GM19455 (cell line): ENCODE data around the gene ELAVL1.
A peak's percentile ranks its signal among the peaks of the same experiment; 100 is the strongest.
"Not testable (repeated sequence)": the region's sequence is repeated elsewhere in the genome, so short reads cannot be mapped to it uniquely, and the experiment has no call there.

ENCODE experiments used
- ATAC-seq: cut with Tn5 transposase; IDR thresholded peaks from one replicate; pipeline ENCODE4 v1.9.1; 2021; ENCODE audit not compliant: unreplicated experiment

ELAVL1 gene

DNA sequence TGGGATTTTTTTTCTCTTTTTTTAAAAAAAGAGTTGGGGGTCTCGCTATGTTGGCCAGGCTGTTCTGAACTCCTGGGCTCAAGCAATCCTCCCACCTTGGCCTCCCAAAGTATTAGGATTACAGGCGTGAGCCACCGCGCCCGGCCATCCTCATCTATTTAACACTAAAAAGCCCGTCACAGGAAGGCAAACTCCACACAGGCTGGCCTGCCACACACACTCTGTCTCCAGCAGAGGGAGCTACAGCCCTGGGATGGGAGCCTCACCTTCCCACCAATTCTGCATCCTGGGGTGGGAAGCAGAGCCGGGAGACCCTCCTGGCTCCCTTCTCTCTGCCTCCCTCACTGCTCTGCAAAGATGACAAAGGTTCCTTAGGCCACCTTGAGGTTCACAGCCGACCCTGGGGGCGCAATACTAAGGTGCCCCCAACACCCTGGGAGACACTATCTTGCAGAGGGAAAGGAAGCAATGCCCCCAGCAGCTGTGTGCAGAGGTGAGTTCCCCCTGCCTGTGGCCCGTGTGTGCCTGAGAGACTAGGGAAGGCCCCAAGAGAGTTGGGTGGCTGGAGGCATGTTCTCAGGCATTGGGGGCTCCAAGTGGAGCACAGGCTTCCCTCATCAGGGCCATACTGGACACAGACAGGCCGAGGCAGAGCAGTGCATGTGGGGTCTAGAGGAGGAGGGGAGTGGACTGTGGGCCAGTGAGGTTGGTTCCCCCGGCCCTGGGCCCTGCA is 34.6 kb downstream of the ELAVL1 start:
- ATAC-seq: no peak

DNA sequence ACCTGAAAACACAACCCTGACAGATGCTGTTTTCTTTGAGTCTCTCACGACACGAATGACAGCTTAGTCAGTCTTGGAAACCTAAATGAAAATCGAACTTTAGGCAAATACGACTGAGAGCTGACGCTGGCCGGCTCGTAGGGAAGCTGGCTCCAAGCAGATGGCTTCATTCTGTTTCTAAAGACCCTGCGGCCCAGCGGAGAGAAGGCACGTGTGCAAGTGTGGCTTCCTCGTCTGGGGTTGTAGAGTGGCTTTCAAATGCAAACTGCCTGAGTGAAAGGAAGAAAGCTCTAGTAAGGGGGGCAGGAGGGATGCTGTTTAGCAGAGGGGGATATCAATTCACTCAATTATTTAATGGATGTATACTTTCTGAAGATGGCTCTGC is 35.9 kb downstream of the ELAVL1 start:
- no peak for ATAC-seq

DNA sequence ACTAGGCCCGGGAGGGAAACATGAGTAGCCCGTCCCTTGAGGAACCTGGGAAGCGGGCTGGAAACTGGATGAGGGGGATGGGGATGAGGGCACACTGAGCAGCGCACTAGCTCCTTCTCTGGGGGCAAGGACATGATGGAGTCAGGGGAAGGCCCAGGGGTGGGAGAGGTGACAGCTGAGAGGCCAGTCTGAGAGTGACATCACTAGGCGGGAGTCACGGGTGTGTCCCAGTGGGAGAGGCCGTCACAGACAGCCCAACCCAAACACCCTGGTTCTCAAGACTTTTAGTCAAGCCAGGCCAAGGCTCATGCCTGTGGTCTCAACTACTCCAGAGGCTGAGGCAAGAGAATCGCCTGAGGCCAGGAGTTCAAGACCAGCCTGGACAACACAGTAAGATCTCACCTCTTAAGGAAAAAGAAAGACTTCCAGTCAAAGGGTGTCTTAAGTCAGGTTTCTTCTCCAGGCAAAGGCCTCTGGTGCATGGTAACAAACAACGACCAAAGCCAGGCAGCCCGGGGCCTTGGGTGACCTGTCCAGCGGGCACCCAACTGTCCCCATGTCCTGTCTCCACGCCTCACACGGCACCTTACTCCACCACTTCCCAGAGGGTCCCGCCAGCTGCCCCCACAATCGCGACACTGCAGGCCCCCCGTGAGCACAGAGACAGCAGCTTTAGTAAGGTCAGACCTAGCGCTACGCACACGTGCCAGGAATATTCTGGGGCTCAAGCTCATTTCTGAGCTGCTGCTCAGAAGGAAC is 36.5 kb downstream of the ELAVL1 start:
- ATAC-seq: no peak

DNA sequence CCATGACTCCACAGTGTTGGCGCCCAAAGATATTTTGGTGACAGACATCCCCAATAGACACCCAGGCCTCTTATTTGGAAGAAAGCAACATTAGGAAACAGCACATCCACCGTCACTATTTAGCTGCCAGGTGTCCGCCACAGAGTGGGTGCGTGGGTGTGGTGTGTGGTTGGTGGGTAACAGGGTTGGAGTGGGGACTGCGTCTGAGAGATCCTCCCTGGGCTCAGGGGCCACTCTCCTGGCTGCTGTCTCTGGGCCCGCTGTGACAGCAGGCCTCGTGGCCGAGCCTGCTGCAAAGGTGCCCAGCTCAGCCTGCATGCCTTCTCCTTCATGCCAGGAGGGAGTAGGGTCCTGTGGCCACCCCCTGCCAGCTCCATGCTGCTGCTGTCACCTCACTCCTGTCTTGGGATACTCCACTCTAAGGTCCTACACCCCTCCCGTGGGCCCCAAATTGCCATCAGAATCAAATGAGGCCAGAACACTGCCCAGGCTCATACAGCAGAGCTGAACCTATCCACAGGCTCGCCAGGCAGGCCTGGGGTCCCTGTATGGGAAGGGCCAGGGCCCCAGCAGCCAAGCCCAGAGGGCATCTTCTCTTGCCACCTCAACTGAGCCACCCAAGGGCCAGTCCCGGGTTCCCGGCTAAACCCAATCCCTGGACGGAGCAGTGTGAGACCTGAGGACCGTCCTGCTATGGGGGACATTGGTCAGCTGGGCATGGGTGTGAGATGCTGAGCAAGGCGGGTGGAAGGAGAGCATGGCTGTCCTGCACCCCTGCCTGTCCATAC is 37.2 kb downstream of the ELAVL1 start:
- ATAC-seq: no peak

DNA sequence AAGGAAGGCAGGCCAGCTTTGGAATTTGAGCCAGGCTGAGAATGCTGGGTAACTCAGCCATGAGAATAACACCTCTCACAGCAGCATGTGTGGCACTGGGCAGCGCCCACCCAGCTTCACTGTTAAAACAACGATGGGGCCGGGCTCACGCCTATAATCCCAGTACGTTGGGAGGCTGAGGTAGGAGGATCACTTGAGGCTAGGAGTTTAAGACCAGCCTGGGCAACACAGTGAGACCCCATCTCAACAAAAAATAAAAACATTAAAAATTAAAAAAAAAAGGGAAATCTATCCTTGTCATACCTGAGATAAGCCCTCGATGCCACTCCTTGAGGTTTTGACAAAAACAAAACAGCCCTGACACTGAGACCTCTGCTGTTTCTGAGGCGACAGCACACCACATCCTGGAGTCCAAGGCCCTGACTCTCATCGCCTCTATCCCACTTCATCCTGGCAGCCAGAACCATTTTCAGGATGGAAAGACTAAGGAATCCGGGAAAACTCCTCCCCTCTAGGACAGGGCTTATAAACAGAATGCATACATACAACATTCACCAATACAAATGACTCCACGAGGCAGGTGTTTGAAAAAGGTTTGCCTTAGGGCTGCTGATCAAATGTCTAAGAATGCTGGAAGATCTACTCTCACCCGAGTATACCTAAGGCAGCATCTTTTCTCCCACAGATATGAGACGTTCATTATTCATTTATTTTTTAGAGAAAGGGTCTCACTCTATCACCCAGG is 39.3 kb downstream of the ELAVL1 start:
- ATAC-seq: no peak

DNA sequence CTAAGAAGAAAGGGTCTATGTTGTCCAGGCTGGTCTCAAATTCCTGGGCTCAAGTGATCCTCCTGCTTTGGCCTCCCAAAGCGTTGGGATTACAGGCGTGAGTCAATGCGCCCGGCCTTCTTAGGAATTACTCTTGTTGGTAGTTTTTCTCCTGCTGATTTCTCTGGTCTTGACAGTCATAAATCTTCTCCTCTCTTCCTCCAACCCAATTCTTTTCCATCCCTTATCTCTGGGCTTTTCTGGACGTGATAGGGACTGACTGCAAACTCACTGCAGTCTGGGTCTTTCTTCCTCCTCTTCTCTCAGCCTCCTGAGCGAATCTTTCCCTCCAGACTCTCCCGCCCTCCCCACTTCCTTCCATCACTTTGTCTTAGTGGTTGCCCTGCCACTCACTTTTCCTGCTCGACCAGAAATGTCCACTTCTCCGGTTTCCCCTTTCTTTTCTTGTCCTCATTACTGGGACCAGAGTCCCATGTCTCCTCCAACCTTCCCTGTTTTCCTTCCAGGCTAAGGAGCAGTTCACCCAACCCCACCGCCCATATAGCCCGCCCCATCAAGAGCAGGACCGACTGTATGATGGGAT is 40.1 kb downstream of the ELAVL1 start:
- no peak for ATAC-seq

DNA sequence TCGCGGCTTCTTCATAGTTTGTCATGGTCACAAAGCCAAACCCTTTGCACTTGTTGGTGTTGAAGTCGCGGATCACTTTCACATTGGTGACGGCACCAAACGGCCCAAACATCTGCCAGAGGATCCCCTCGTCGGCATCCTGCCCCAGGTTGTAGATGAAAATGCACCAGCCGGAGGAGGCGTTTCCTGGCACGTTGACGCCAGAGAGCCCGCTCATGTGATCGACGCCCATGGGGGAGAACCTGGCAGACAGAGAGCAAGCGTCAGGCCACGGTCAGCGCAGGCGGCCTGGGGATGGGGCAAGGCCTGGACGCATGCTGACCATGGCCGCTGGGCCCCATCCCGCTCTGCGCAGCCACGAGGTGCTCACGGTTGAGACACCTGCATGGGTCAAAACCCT is 41.9 kb downstream of the ELAVL1 start:
- no peak for ATAC-seq

DNA sequence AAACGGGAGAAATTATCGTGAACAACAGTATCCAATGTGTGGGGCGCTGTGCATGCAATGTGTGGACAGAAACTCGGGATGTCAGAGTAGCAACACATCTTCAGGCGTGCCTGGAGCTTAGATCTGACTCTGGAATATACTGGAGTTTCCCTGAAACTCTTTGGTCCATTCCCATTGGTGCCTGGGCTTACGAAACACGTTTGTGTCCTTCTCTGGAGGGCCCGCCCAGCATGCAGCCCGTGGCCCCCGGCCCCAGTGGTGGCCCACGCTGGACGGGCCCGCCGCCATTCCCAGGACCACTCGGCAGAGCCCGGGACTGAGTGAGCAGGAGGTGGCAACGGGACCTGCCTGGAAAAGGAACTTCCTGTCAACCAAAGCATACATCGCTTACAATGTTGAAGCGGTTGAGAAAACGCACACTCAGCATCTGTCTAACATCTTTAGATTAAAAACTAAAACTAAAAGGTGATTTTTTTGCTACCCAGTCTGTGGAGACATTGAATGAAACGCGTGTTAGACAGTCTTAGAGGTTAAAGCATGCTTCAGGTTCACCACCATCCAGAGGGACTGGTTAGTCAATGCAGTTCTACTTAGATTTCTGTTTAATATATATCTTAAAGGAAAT is 42.7 kb downstream of the ELAVL1 start:
- no peak for ATAC-seq

DNA sequence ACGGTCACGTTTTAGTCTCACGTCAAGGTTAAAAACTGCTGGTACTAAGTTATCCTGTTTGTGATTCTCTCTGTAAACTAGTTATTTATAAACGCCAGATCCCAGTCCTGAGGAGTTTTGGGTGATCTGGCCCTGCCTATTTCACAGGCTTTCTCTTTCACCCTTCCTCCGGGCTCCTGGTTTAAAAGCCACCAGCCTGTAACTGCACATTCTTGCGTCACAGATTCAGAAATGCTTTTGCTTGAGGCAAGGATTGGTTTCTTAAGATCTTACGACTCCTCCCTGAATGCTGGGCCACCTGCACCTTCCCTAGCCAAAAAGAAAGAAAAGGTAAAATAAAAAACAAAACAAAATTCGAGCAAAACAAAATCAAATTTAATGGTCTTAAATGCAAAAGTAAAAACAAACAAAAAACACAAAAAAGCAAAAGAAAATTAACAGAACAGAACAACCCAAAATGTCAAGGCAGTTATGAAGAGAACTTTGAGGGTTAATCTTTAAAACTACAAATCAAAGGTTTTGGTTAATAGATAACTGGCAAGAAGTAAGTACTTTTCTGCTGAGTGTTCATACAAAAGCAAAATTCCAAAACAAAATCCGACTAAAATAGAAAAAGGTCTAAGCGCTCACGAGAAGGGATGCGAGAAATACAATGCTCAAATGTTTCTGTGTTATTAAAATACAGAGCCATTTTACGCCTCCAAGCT is 43.4 kb downstream of the ELAVL1 start:
- ATAC-seq: no peak

DNA sequence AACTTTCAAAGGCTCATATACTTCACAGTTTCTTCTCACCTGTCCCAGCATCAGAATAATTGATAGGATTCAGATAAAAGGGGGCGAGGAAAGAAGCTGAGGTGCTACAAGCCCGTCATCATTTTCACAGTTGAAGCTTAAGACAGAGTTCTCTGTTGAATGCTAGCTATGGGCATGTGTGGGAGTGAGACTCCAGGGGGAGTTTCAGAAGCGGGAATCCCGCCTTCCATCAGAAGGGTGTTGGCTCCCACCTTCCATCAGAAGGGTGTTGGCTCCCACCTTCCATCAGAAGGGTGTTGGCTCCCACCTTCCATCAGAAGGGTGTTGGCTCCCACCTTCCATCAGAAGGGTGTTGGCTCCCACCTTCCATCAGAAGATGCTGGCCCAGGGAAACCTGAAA is 44.4 kb downstream of the ELAVL1 start:
- not testable (repeated sequence) for ATAC-seq

DNA sequence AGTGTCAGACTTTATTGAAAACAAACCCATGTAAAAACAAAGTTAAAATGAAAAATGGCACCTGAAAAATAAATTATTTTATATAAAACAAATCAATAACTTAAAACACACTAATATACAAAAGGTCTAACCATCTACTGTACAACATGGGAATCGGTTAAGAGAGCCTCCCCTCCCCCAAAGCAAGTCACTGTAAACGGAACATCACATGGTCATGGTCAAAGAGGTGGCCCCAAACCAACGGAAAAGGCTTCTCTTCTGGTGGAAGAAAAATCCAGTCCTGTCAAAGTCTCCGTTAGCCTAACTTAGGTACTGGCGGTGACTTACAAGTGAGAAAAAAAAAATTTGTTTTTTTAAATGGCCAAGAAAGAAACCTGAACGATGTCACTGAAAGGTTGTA is 46.2 kb downstream of the ELAVL1 start:
- no peak for ATAC-seq

DNA sequence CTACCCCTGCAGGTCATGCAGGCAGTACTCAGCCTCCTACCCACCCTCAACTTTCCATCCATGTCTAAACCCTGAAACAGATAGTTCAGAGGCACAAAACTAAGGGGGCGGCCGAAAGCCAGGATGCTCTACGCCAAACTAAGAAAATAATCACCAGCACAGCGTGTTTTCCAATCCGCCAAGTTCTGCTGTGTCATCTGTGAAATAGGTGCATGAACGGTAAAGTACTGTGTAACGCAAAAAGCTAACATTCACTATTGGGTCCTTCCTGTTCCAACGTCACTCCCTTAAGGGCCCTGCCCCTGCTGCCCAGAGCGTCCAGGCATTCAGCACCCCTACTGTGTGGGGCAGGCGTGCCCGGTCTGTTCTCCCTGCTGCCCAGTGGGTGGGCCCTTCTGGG is 49.7 kb downstream of the ELAVL1 start:
- no peak for ATAC-seq

DNA sequence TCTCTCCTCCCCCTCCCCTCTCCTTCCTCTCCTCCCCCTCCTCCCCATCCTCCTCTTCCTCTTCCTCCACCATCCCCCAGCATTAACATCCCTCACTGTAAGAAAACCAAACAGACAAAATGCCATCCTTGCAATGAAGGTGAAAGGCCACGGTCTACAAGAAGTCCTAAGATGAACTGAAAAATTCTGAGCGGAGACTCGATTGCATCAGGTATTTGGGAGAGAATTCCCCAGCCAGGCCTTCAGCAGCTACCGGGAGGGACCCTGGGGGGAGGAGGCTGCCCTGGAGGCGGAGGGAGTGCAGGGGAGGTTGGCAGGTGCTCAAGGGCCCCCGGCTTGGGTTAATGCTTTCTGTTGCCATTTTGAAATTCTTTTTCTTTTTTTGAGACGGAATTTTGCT is 51.9 kb downstream of the ELAVL1 start:
- ATAC-seq: no peak

DNA sequence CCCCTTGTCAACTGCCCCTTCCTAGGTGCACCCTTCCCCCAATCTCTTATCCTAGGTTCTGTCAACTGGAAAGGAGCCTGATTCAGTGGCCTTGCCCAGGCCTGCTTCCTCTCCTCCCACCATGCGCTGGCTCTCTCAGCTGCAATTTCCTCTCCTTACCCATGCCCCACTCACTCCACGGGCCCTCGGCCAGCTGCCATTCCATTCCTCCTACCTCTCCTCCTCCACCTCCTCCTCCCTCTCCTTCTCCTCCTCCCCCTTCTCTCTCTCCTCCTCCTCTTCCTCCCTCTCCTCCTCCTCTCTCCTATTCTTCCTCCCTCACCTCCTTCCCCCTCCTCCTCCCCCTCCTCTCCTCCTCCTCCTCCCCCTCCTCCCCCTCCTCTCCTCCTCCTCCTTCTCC is 52.4 kb downstream of the ELAVL1 start:
- ATAC-seq: no peak

DNA sequence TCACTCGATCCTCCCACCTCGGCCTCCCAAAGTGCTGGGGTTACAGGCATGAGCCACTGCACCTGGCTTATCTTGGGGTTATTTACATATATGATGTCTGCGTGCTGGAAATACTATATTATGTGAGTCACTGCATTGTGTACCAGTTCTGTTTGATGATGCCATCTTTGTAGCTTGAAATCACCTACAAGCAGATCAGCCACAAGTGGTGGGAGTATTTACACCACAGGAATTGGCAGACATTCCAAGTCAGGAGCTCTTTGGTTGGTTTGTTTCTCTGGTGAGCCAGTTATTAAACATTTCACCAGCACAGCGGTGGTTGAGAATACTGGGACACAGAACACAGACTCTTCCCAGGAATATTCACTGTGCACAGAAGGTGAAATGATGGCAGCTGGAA is 57.5 kb downstream of the ELAVL1 start:
- ATAC-seq: no peak

DNA sequence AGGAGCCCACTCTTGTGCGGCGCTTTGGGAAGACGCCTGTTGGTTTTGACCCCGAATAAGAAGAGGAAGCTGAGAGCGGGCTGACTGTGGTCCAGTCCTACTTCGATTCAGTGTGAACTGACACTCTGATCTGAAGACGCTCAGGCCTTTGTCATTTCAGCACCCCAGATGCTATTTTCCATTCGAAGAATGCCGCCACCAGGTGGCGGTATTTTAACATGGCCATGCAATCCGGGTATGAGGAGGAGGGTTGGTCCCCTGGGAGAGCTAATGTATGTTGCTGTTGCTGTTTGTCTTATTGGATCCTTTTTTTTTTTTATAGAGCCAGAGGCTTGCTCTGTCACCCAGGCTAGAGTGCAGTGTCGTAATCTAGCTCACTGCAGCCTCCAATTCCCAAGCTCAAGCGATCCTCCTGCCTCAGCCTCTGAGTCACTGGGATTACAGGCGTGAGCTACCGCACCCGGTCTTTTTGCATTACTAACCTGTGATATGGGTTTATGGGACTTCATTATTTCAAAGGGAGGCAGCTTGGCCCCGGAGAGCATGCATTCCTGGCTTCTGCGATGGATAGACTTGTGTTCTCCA is 61.2 kb downstream of the ELAVL1 start:
- peak; percentile 32 for ATAC-seq

DNA sequence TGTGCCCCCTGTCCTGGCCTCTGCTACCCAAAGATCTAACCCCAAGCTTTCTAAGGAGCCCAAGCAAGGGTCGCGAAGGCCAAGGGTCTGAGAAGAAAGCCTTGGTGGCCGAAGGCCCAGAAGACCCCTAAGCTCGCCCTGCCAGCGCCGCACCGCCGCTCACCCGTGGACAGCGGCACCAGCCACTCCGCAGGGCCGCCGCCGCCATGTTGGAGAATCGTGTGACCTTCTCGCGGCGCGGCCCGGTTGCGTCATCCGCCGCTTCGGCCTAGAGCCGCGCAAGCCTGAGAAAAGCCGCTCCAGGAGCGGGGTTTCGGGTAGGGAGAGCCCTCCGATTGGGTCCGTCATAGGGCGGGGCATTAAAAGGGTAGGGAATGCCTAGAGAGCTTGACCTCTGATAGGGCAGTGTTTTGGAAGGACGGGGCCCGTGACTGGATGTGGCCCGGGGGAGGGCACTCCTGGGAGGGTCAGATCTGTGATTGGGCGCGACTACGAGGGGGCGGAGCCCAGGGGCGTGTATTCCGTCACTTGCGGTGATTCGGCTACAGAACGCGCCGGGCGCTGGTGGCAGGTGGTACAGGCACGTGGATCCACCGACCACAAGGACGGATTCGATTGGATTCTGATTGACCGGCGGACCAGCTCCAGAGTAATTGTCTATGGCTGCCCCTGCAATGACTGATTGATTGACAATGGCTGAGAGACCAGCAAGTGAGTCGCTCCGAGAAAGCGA is 61.8 kb downstream of the ELAVL1 start, which contains the start of gene TIMM44:
TIMM44 (minus strand) TSS at position 223 of the 733 bp plus-strand sequence; CDS start at position 208, 15 bp downstream.
- peak; percentile 92 for ATAC-seq

DNA sequence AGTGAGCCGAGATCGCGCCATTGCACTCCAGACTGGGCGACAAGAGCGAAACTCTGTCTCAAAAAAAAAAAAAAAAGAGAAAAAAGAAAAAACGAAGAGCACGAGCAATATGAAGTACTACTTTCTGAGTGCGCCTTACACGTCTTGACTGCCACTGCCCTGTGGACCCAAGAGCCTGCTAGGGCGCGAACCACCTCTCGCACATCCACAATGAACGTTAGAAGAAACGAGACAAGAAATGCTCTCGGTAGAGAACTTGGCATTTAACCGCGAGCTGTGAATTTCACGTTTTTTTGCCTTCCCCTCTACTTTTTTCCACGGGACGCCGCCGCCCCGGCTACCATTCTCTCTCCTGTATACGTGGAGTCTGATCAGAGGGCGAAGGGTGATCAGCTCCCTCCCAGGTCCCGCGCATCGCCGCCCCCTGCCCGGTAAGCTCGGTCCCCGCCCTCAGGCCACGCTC is 62.4 kb downstream of the ELAVL1 start:
- ATAC-seq: peak; percentile 17
